ENCODE data around the gene PPP1R12B.
"Not testable (repeated sequence)": the region's sequence is repeated elsewhere in the genome, so short reads cannot be mapped to it uniquely, and the experiment has no call there.

Gene PPP1R12B

GRCh38 chr1:202587859-202588485 lies 239.5 kb downstream of the PPP1R12B start:
- no peak for DNase-seq

GRCh38 chr1:202588503-202589189 lies 240.1 kb downstream of the PPP1R12B start:
- DNase-seq: no peak

GRCh38 chr1:202589190-202589930 lies 240.9 kb downstream of the PPP1R12B start:
- no peak for DNase-seq

GRCh38 chr1:202590126-202590525 lies 241.6 kb downstream of the PPP1R12B start:
- DNase-seq: no peak

GRCh38 chr1:202590975-202591411 lies 242.5 kb downstream of the PPP1R12B start:
- peak in 1 of 3 donors; percentile 13 for DNase-seq

- DNase-seq: no peak
These were observed 243.0 kb downstream of the PPP1R12B start for GRCh38 chr1:202591515-202591914.

- peak; percentile 46 to 63 (median 49) for DNase-seq
These were observed 243.6 kb downstream of the PPP1R12B start for GRCh38 chr1:202592146-202592545.

- no peak for DNase-seq
These were observed 245.3 kb downstream of the PPP1R12B start for GRCh38 chr1:202593845-202594244.

- no peak for DNase-seq
These were observed 248.1 kb downstream of the PPP1R12B start for GRCh38 chr1:202596638-202597037.

GRCh38 chr1:202597090-202597761 lies 248.7 kb downstream of the PPP1R12B start:
- no peak for DNase-seq

- peak; percentile 58 to 80 (median 75) for DNase-seq
These were observed 251.4 kb downstream of the PPP1R12B start for GRCh38 chr1:202599669-202600431.

- no peak for DNase-seq
These were observed 252.0 kb downstream of the PPP1R12B start for GRCh38 chr1:202600432-202601041.

- DNase-seq: no peak
These were observed 254.9 kb downstream of the PPP1R12B start for GRCh38 chr1:202603435-202603834.

- no peak for DNase-seq
These were observed 257.0 kb downstream of the PPP1R12B start for GRCh38 chr1:202605515-202605914.

- not testable (repeated sequence) for DNase-seq
These were observed 263.5 kb downstream of the PPP1R12B start for GRCh38 chr1:202612036-202612435.

GRCh38 chr1:202613571-202613970 lies 265.1 kb downstream of the PPP1R12B start:
- DNase-seq: no peak

- DNase-seq: peak; percentile 29 to 53 (median 49)
These were observed 266.1 kb downstream of the PPP1R12B start for GRCh38 chr1:202614363-202615207.

GRCh38 chr1:202615208-202615500 lies 266.7 kb downstream of the PPP1R12B start:
- not testable (repeated sequence) for DNase-seq

GRCh38 chr1:202615501-202616354 lies 267.2 kb downstream of the PPP1R12B start:
- DNase-seq: peak; percentile 92 to 97 (median 96)

GRCh38 chr1:202616355-202616915 lies 267.9 kb downstream of the PPP1R12B start:
- DNase-seq: peak; percentile 34 to 51 (median 40)

Measured in suppressor macrophage treated with lipopolysaccharide for 1 hour (primary cell).